Adrenal gland (tissue), 5 donors: ENCODE data around the gene CPED1.

Experiments
- POLR2A ChIP-seq, 2 donors: fragments of 450-650 bp; IDR thresholded peaks; one replicate each; pipeline ENCODE4 v1.6.1; 2017; ENCODE audit warnings: antibody characterized with exemption in 2 of 2, mild to moderate bottlenecking in 2 of 2, moderate library complexity in 1 of 2
- TF ChIP-seq, protein P1 (sequence below), 6 experiments: fragments of 450-650 bp in 4 of 6; fragments of 200-600 bp in 2 of 6; sonication (generic) in 1 of 6; IDR thresholded peaks; 1 replicate in 5 of 6; 2 replicates in 1 of 6; pipeline versions ENCODE4 v1.5.1 to v1.8.0; 2016 to 2021; ENCODE audit warnings: antibody characterized with exemption in 6 of 6, mild to moderate bottlenecking in 2 of 6, moderate library complexity in 1 of 6
- donor health status: DM: no; HTN: no; CAD: no.

DNA sequence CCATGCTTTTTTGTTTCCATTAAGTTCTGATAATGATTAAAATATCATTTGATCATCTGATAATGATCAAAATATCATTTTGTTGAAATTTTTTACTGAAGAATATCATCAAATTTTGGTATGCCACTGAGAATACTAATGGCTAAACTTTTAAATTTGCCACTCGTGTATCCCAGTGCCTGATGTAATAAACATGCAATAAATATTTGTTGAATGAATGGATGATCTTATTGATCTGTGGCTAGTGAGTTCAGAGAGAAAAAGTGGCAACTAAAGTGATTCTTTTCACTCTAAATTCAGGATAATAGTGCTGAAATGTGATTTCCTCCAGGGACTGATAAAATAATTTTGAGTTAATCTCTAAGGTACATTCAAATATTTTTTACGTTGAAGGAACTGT is 181.0 kb downstream of the CPED1 start:
- TF ChIP-seq, protein P1, sequence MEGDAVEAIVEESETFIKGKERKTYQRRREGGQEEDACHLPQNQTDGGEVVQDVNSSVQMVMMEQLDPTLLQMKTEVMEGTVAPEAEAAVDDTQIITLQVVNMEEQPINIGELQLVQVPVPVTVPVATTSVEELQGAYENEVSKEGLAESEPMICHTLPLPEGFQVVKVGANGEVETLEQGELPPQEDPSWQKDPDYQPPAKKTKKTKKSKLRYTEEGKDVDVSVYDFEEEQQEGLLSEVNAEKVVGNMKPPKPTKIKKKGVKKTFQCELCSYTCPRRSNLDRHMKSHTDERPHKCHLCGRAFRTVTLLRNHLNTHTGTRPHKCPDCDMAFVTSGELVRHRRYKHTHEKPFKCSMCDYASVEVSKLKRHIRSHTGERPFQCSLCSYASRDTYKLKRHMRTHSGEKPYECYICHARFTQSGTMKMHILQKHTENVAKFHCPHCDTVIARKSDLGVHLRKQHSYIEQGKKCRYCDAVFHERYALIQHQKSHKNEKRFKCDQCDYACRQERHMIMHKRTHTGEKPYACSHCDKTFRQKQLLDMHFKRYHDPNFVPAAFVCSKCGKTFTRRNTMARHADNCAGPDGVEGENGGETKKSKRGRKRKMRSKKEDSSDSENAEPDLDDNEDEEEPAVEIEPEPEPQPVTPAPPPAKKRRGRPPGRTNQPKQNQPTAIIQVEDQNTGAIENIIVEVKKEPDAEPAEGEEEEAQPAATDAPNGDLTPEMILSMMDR (IDR thresholded peaks at IDR 0.05), result no peak
- TF ChIP-seq POLR2A (IDR thresholded peaks at IDR 0.05), result no peak
